ENCODE measurements around the gene TMEM109.

The TMEM109 gene

GRCh38 chr11:60942219-60942618, 28.3 kb downstream of the TMEM109 start (continued):
- TF ChIP-seq, protein P1, sequence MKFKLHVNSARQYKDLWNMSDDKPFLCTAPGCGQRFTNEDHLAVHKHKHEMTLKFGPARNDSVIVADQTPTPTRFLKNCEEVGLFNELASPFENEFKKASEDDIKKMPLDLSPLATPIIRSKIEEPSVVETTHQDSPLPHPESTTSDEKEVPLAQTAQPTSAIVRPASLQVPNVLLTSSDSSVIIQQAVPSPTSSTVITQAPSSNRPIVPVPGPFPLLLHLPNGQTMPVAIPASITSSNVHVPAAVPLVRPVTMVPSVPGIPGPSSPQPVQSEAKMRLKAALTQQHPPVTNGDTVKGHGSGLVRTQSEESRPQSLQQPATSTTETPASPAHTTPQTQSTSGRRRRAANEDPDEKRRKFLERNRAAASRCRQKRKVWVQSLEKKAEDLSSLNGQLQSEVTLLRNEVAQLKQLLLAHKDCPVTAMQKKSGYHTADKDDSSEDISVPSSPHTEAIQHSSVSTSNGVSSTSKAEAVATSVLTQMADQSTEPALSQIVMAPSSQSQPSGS (tag by site-specific recombination; IDR thresholded peaks at IDR 0.05; ENCODE audit: low read depth), result no peak
- TF ChIP-seq ZFP41 (tag by site-specific recombination; IDR thresholded peaks at IDR 0.05; ENCODE audit: borderline replicate concordance) (no peak), ZNF19 (tag by site-specific recombination; IDR thresholded peaks at IDR 0.05; ENCODE audit: low read depth) (no peak), YY1 (tag by site-specific recombination; IDR thresholded peaks at IDR 0.05) (no peak), SALL2 (tag by site-specific recombination; IDR thresholded peaks at IDR 0.05; ENCODE audit: borderline replicate concordance) (no peak)

DNA sequence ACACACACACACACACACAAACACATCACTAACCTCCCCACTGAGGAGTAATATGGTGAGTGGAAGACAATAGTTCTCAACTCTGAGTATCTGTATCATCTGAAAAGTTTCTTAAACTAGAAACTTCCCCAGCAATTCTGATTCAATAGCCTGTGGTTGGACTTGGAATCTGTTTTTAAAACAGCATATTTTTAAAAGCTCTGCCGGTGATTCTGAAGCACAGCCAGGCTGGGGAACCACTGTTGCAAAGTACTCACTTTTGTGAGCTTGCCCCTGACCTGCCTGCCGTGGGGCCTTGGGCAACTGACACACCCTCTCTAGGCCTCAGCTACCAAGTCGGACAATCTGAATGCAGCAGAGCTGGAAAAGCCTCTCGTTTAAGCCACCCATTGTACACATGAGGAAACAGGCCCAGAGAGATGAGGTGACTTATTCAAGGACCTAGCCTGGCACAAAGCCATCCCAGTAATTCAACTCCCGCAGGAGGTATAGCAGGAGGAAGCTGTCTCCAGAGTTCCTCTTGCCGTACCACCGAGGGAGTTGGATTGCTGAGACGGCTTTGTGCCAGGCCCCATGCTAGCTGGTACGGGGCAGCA, 29.1 kb downstream of the TMEM109 start:
- no peak for TF ChIP-seq ZSCAN23 (tag by site-specific recombination; IDR thresholded peaks at IDR 0.05)
- TF ChIP-seq GLIS1 (tag by site-specific recombination; IDR thresholded peaks at IDR 0.05), result peak; percentile 44; the same call in 1 of the 2 replicates
- POLR2A ChIA-PET, result interaction anchor here (0.7 to 1.1 kb wide), 2 partner anchors 28 to 29 kb away, joined by 3 to 4 read pairs; partner anchors contain the start of gene TMEM109
- no peaks in the 10 kb centered on the region for H3K4me1 ChIP-seq (ENCODE audit: control insufficient read depth, insufficient read depth, low read length)
- H3K36me3 ChIP-seq (ENCODE audit: control insufficient read depth in 2 of 2, insufficient read depth in 1 of 2, low read length in 2 of 2), result no peaks in the 10 kb centered on the region
- H3K4me3 ChIP-seq (ENCODE audit: low read depth, low read length), result no peak overlapping the region
- no peak overlapping the region for H3K27ac ChIP-seq (ENCODE audit: extremely low read depth, low read depth, low read length)
- CTCF ChIA-PET, result no interaction called here
- H3K9me3 ChIP-seq (ENCODE audit: control insufficient read depth, insufficient read depth, low read depth, low read length), result no peaks in the 10 kb centered on the region

DNA sequence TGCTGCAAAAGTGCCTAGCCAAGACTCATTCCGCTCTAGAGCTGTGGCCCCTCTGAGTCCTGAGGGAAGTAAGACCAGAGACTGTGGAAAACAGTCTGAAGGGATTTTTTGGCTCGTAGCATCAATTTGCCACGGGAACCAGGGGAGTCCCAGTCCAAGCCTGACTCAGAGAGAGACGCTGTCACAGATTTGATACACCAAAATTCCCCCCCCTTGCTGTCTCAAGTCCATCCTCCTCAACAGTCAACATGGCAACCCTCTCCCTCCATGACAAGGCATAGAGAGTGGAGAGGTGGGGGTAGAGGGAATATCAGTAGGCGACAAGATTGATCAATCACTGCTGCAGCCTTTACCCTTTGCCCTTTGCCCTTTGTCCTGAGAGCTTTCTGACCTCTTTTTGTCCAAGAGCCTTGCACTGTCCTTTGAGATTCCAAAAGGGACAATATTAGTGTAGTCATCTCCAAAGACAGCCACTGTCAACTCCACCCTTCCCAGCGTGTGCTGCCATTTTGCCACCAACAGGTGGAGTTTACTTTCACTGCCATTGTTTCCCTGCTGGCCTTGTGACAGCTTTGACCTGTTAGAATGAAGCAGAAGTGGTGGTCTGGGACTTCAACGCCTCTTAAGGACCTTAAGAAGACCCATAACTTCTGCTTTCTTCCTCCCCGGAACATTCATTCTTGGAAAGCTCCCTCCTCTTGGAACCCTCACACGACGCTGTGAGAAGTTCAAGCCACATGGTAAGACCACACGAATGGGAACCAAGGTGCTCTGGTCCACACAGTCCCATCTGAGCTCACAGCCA, 30.7 kb downstream of the TMEM109 start:
- Histone ChIP-seq H3K9me3 (ENCODE audit: control insufficient read depth, insufficient read depth, low read depth, low read length) (no peaks in the 10 kb centered on the region), H3K4me1 (ENCODE audit: control insufficient read depth, insufficient read depth, low read length) (no peaks in the 10 kb centered on the region), H3K36me3 (ENCODE audit: control insufficient read depth in 2 of 2, insufficient read depth in 1 of 2, low read length in 2 of 2) (no peaks in the 10 kb centered on the region), H3K4me3 (ENCODE audit: low read depth, low read length) (no peak overlapping the region), H3K27ac (ENCODE audit: extremely low read depth, low read depth, low read length) (no peak overlapping the region)
- ChIA-PET POLR2A (no interaction called here), CTCF (interaction anchor here (0.6 to 1.1 kb wide), 8 partner anchors 8 to 243 kb away, joined by 3 to 5 read pairs (median 4); no protein-coding TSS in a partner anchor)
- TF ChIP-seq SCRT2 (tag by site-specific recombination; IDR thresholded peaks at IDR 0.05), result peak; percentile 22; the same call in 1 of the 2 replicates
- TF ChIP-seq, protein P2, sequence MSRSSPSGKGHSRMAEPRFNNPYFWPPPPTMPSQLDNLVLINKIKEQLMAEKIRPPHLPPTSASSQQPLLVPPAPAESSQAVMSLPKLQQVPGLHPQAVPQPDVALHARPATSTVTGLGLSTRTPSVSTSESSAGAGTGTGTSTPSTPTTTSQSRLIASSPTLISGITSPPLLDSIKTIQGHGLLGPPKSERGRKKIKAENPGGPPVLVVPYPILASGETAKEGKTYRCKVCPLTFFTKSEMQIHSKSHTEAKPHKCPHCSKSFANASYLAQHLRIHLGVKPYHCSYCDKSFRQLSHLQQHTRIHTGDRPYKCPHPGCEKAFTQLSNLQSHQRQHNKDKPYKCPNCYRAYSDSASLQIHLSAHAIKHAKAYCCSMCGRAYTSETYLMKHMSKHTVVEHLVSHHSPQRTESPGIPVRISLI (tag by site-specific recombination; IDR thresholded peaks at IDR 0.05), result no peak

GRCh38 chr11:60945295-60945667, 31.3 kb downstream of the TMEM109 start:
- ChIA-PET POLR2A (no interaction called here), CTCF (interaction anchor here (0.6 to 1.1 kb wide), 6 partner anchors 9 to 555 kb away, joined by 3 to 4 read pairs (median 3); no protein-coding TSS in a partner anchor)
- Histone ChIP-seq H3K4me3 (ENCODE audit: low read depth, low read length) (no peak overlapping the region), H3K4me1 (ENCODE audit: control insufficient read depth, insufficient read depth, low read length) (no peaks in the 10 kb centered on the region), H3K36me3 (ENCODE audit: control insufficient read depth in 2 of 2, insufficient read depth in 1 of 2, low read length in 2 of 2) (no peaks in the 10 kb centered on the region), H3K27ac (ENCODE audit: extremely low read depth, low read depth, low read length) (no peak overlapping the region), H3K9me3 (ENCODE audit: control insufficient read depth, insufficient read depth, low read depth, low read length) (no peaks in the 10 kb centered on the region)
- no peak for TF ChIP-seq ZNF830 (tag by site-specific recombination; IDR thresholded peaks at IDR 0.05; ENCODE audit: low read depth)
- TF ChIP-seq ZNF670 (tag by site-specific recombination; IDR thresholded peaks at IDR 0.05; ENCODE audit: low read depth), result no peak
- TF ChIP-seq HOXD13 (CRISPR knock-in tag; IDR thresholded peaks at IDR 0.05; ENCODE audit: borderline replicate concordance), result no peak
- TF ChIP-seq, protein P3, sequence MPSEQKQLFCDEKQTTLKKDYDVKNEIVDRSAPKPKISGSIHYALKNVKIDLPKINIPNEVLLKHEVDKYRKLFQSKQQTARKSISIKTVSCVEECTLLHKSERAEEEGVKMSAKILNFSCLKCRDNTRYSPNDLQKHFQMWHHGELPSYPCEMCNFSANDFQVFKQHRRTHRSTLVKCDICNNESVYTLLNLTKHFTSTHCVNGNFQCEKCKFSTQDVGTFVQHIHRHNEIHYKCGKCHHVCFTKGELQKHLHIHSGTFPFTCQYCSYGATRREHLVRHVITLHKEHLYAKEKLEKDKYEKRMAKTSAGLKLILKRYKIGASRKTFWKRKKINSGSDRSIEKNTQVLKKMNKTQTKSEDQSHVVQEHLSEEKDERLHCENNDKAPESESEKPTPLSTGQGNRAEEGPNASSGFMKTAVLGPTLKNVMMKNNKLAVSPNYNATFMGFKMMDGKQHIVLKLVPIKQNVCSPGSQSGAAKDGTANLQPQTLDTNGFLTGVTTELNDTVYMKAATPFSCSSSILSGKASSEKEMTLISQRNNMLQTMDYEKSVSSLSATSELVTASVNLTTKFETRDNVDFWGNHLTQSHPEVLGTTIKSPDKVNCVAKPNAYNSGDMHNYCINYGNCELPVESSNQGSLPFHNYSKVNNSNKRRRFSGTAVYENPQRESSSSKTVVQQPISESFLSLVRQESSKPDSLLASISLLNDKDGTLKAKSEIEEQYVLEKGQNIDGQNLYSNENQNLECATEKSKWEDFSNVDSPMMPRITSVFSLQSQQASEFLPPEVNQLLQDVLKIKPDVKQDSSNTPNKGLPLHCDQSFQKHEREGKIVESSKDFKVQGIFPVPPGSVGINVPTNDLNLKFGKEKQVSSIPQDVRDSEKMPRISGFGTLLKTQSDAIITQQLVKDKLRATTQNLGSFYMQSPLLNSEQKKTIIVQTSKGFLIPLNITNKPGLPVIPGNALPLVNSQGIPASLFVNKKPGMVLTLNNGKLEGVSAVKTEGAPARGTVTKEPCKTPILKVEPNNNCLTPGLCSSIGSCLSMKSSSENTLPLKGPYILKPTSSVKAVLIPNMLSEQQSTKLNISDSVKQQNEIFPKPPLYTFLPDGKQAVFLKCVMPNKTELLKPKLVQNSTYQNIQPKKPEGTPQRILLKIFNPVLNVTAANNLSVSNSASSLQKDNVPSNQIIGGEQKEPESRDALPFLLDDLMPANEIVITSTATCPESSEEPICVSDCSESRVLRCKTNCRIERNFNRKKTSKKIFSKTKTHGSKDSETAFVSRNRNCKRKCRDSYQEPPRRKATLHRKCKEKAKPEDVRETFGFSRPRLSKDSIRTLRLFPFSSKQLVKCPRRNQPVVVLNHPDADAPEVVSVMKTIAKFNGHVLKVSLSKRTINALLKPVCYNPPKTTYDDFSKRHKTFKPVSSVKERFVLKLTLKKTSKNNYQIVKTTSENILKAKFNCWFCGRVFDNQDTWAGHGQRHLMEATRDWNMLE (tag by site-specific recombination; conservative IDR thresholded peaks at IDR 0.05; ENCODE audit: low read depth), result no peak
- no peak for TF ChIP-seq ZNF433 (tag by site-specific recombination; IDR thresholded peaks at IDR 0.05; ENCODE audit: low read depth)
- no peak for TF ChIP-seq ZNF501 (tag by site-specific recombination; IDR thresholded peaks at IDR 0.05)
- TF ChIP-seq ZNF596 (tag by site-specific recombination; IDR thresholded peaks at IDR 0.05), result no peak
- no peak for TF ChIP-seq KLF16 (tag by site-specific recombination; IDR thresholded peaks at IDR 0.05)
- no peak for TF ChIP-seq GLIS2 (tag by site-specific recombination; IDR thresholded peaks at IDR 0.05)
- no peak for TF ChIP-seq ZNF140 (tag by site-specific recombination; IDR thresholded peaks at IDR 0.05)

Data from HEK293 (cell line).